SK-N-SH (cell line): ENCODE results near the gene SRGAP1.

Source experiments
- CTCF ChIP-seq: fragments of 200-600 bp; sonication (generic); IDR thresholded peaks from 2 replicates; pipeline ENCODE4 v1.6.1; 2017; ENCODE audit warnings: antibody characterized with exemption, mild to moderate bottlenecking, moderate library complexity
- FOXJ3 ChIP-seq: sonication (generic); formaldehyde crosslinking; IDR thresholded peaks from 2 replicates; pipeline ENCODE4 v1.5.1; 2020; ENCODE audit warnings: mild to moderate bottlenecking, missing genetic modification reagents
- GABPA ChIP-seq: IDR thresholded peaks from 2 replicates; pipeline ENCODE4 v1.4.0; 2012; ENCODE audit warnings: low read depth, mild to moderate bottlenecking
- SMC3 ChIP-seq: IDR thresholded peaks from 2 replicates; pipeline ENCODE4 v1.6.1; 2012; ENCODE audit warnings: low read depth, low read length, improper control_type of control experiment
- ZBTB33 ChIP-seq: IDR thresholded peaks from 2 replicates; pipeline ENCODE4 v1.4.0; 2012; ENCODE audit warnings: low read depth, borderline replicate concordance
- TF ChIP-seq, protein P1 (sequence below): IDR thresholded peaks from 2 replicates; pipeline ENCODE4 v1.6.1; 2012; ENCODE audit warnings: mild to moderate bottlenecking, low read depth, low read length, moderate library complexity

GRCh38 chr12:64007853-64008252 lies 163.4 kb downstream of the SRGAP1 start:
- TF ChIP-seq CTCF (no peak), FOXJ3 (CRISPR knock-in tag) (no peak), GABPA (no peak), SMC3 (no peak), ZBTB33 (no peak)
- TF ChIP-seq, protein P1, sequence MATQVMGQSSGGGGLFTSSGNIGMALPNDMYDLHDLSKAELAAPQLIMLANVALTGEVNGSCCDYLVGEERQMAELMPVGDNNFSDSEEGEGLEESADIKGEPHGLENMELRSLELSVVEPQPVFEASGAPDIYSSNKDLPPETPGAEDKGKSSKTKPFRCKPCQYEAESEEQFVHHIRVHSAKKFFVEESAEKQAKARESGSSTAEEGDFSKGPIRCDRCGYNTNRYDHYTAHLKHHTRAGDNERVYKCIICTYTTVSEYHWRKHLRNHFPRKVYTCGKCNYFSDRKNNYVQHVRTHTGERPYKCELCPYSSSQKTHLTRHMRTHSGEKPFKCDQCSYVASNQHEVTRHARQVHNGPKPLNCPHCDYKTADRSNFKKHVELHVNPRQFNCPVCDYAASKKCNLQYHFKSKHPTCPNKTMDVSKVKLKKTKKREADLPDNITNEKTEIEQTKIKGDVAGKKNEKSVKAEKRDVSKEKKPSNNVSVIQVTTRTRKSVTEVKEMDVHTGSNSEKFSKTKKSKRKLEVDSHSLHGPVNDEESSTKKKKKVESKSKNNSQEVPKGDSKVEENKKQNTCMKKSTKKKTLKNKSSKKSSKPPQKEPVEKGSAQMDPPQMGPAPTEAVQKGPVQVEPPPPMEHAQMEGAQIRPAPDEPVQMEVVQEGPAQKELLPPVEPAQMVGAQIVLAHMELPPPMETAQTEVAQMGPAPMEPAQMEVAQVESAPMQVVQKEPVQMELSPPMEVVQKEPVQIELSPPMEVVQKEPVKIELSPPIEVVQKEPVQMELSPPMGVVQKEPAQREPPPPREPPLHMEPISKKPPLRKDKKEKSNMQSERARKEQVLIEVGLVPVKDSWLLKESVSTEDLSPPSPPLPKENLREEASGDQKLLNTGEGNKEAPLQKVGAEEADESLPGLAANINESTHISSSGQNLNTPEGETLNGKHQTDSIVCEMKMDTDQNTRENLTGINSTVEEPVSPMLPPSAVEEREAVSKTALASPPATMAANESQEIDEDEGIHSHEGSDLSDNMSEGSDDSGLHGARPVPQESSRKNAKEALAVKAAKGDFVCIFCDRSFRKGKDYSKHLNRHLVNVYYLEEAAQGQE: no peak
